Neural progenitor cell (in vitro differentiated cells): ENCODE data around the gene UBE2A. TPM values are rescaled to one million over a fixed set of nuclear protein-coding genes. Genes with fewer than 3 reads are reported as not detected.

ENCODE experiments used
- DNase-seq: peaks from one replicate; pipeline ENCODE4 v3.0.0-alpha.2; 2016; ENCODE audit warnings: low spot score
- H2AFZ ChIP-seq: fragments of 200-600 bp; sonication (generic); replicated peaks from 2 replicates; pipeline ENCODE4 v1.6.1; 2016; ENCODE audit warnings: antibody characterized with exemption
- H3F3A ChIP-seq: fragments of 200-600 bp; sonication (generic); 2 replicates; pipeline ENCODE4 v1.6.1; 2016; ENCODE audit warnings: antibody characterized with exemption, low read depth
- H3K27ac ChIP-seq: fragments of 200-600 bp; sonication (generic); 2 replicates; pipeline ENCODE4 v1.5.1; 2016; ENCODE audit warnings: mild to moderate bottlenecking
- H3K27me3 ChIP-seq: fragments of 200-600 bp; sonication (generic); 2 replicates; pipeline ENCODE4 v1.6.1; 2016; ENCODE audit warnings: mild to moderate bottlenecking, moderate library complexity
- H3K36me3 ChIP-seq: fragments of 200-600 bp; sonication (generic); 2 replicates; pipeline ENCODE4 v1.5.1; 2016
- H3K4me1 ChIP-seq: fragments of 200-600 bp; sonication (generic); 2 replicates; pipeline ENCODE4 v1.6.1; 2016; ENCODE audit warnings: mixed run types
- H3K4me2 ChIP-seq: fragments of 200-600 bp; sonication (generic); 2 replicates; pipeline ENCODE4 v1.6.1; 2016
- H3K4me3 ChIP-seq: fragments of 200-600 bp; sonication (generic); 2 replicates; pipeline ENCODE4 v1.5.1; 2016
- H3K79me2 ChIP-seq: fragments of 200-600 bp; sonication (generic); 2 replicates; pipeline ENCODE4 v1.6.1; 2016; ENCODE audit warnings: low read depth
- H3K9ac ChIP-seq: fragments of 200-600 bp; sonication (generic); 2 replicates; pipeline ENCODE4 v1.6.1; 2016
- H3K9me3 ChIP-seq: fragments of 200-600 bp; sonication (generic); 2 replicates; pipeline ENCODE4 v1.5.1; 2016; ENCODE audit warnings: low read depth
- H4K20me1 ChIP-seq: fragments of 200-600 bp; sonication (generic); 2 replicates; pipeline ENCODE4 v1.6.1; 2016; ENCODE audit warnings: low read depth
- H3K27ac Mint-ChIP-seq: 3 replicates; pipeline ENCODE4 v1.8.0; 2021; ENCODE audit warnings: mixed read lengths
- H3K27me3 Mint-ChIP-seq: 2 replicates; pipeline ENCODE4 v1.8.0; 2022; ENCODE audit warnings: low read depth, mild to moderate bottlenecking, inconsistent platforms, moderate library complexity, mixed read lengths; ENCODE audit not compliant: insufficient read depth
- H3K36me3 Mint-ChIP-seq: 3 replicates; pipeline ENCODE4 v1.8.0; 2021; ENCODE audit warnings: mixed read lengths
- H3K4me1 Mint-ChIP-seq: 3 replicates; pipeline ENCODE4 v1.8.0; 2021; ENCODE audit warnings: mixed read lengths
- H3K4me3 Mint-ChIP-seq: 3 replicates; pipeline ENCODE4 v1.8.0; 2021; ENCODE audit warnings: mild to moderate bottlenecking, moderate library complexity, mixed read lengths
- H3K9me3 Mint-ChIP-seq: 3 replicates; pipeline ENCODE4 v1.8.0; 2020; ENCODE audit warnings: mixed read lengths
- CTCF ChIP-seq: fragments of 200-600 bp; sonication (generic); IDR thresholded peaks from 2 replicates; pipeline ENCODE4 v1.5.1; 2017; ENCODE audit warnings: antibody characterized with exemption, mild to moderate bottlenecking
- EZH2 ChIP-seq: fragments of 200-600 bp; sonication (generic); IDR thresholded peaks from 2 replicates; pipeline ENCODE4 v1.6.1; 2017; ENCODE audit warnings: antibody characterized with exemption, mild to moderate bottlenecking, moderate library complexity
- EZH2phosphoT487 ChIP-seq: fragments of 200-600 bp; sonication (generic); IDR thresholded peaks from 2 replicates; pipeline ENCODE4 v1.6.1; 2017; ENCODE audit warnings: antibody characterized with exemption
- total RNA-seq: library from RNA; depleted of rRNA; stranded (reverse); fragments of >200 nt; gene quantifications from 2 replicates; pipeline ENCODE4 v1.2.3, GENCODE V29; 2015; ENCODE audit warnings: low replicate concordance

The UBE2A gene
- total RNA-seq, 1 donor from 2014 or later: 90.2 TPM

GRCh38 chrX:119539872-119540271 is 34.5 kb upstream of the UBE2A start:
- Histone ChIP-seq H3K4me1 (no peaks in the 10 kb centered on the region), H3K4me3 (no peak overlapping the region), H3K27ac (no peak overlapping the region), H3K27me3 (no peaks in the 10 kb centered on the region), H3K9ac (no peak overlapping the region), H3K79me2 (no peaks in the 10 kb centered on the region), H3K4me2 (no peak overlapping the region), H3F3A (no peaks in the 10 kb centered on the region), H2AFZ (no peak overlapping the region), H3K36me3 (no peaks in the 10 kb centered on the region), H3K9me3 (no peaks in the 10 kb centered on the region), H4K20me1 (no peaks in the 10 kb centered on the region)
- DNase-seq: no peak
- Mint-ChIP-seq H3K9me3 (peaks cover 6% of the 10 kb centered on the region), H3K36me3 (peaks cover 6% of the 10 kb centered on the region), H3K4me3 (no peak overlapping the region), H3K4me1 (no peaks in the 10 kb centered on the region), H3K27me3 (peaks cover 2% of the 10 kb centered on the region), H3K27ac (no peak overlapping the region)
- TF ChIP-seq CTCF (peak; percentile 40), EZH2 (no peak)

GRCh38 chrX:119541188-119541587 is 33.2 kb upstream of the UBE2A start:
- Histone ChIP-seq H3K9ac (no peak overlapping the region), H3K27ac (no peak overlapping the region), H3K36me3 (no peaks in the 10 kb centered on the region), H3K4me3 (no peak overlapping the region), H3K4me1 (no peaks in the 10 kb centered on the region), H3F3A (no peaks in the 10 kb centered on the region), H3K27me3 (no peaks in the 10 kb centered on the region), H4K20me1 (no peaks in the 10 kb centered on the region), H2AFZ (no peak overlapping the region), H3K9me3 (no peaks in the 10 kb centered on the region), H3K4me2 (no peak overlapping the region), H3K79me2 (no peaks in the 10 kb centered on the region)
- H3K27ac Mint-ChIP-seq: no peak overlapping the region
- H3K4me1 Mint-ChIP-seq: no peaks in the 10 kb centered on the region
- DNase-seq: no peak
- H3K9me3 Mint-ChIP-seq: peaks cover 6% of the 10 kb centered on the region
- peaks cover 6% of the 10 kb centered on the region for H3K36me3 Mint-ChIP-seq
- TF ChIP-seq EZH2 (no peak), EZH2phosphoT487 (no peak), CTCF (no peak)
- peaks cover 2% of the 10 kb centered on the region for H3K27me3 Mint-ChIP-seq
- no peak overlapping the region for H3K4me3 Mint-ChIP-seq

GRCh38 chrX:119549327-119550016 is 24.9 kb upstream of the UBE2A start:
- Histone ChIP-seq H3K27me3 (no peaks in the 10 kb centered on the region), H3F3A (no peaks in the 10 kb centered on the region), H3K4me2 (no peak overlapping the region), H3K9ac (no peak overlapping the region), H3K36me3 (no peaks in the 10 kb centered on the region), H3K4me1 (no peaks in the 10 kb centered on the region), H2AFZ (no peak overlapping the region), H3K27ac (no peak overlapping the region), H3K9me3 (no peaks in the 10 kb centered on the region), H3K79me2 (no peaks in the 10 kb centered on the region), H4K20me1 (no peaks in the 10 kb centered on the region), H3K4me3 (no peak overlapping the region)
- H3K9me3 Mint-ChIP-seq: peaks cover 2% of the 10 kb centered on the region
- no peak overlapping the region for H3K27ac Mint-ChIP-seq
- no peak for TF ChIP-seq CTCF
- no peak for TF ChIP-seq EZH2phosphoT487
- no peak for TF ChIP-seq EZH2
- H3K36me3 Mint-ChIP-seq: no peaks in the 10 kb centered on the region
- H3K4me3 Mint-ChIP-seq: no peak overlapping the region
- no peaks in the 10 kb centered on the region for H3K27me3 Mint-ChIP-seq
- DNase-seq: no peak
- H3K4me1 Mint-ChIP-seq: no peaks in the 10 kb centered on the region
